Mesothelial cell of epicardium (in vitro differentiated cells): Measurements from ENCODE around the gene FBXL4. TPM values are rescaled to one million over a fixed set of nuclear protein-coding genes. Genes with fewer than 3 reads are reported as not detected.
A peak's percentile ranks its signal among the peaks of the same experiment; 100 is the strongest.

Experiments used
- DNase-seq, 2 experiments: peaks; one replicate each; pipeline ENCODE4 v3.0.0; 2021; ENCODE audit warnings: low spot score in 2 of 2; ENCODE audit not compliant: unreplicated experiment in 2 of 2
- H3K27ac Mint-ChIP-seq: 2 replicates; pipeline ENCODE4 v1.8.0; 2021; ENCODE audit warnings: mixed read lengths
- H3K27me3 Mint-ChIP-seq: 2 replicates; pipeline ENCODE4 v1.8.0; 2021; ENCODE audit warnings: low read depth, mixed read lengths
- H3K36me3 Mint-ChIP-seq: 2 replicates; pipeline ENCODE4 v1.8.0; 2021; ENCODE audit warnings: mixed read lengths
- H3K4me1 Mint-ChIP-seq: 2 replicates; pipeline ENCODE4 v1.8.0; 2021; ENCODE audit warnings: mixed read lengths
- H3K4me3 Mint-ChIP-seq: 2 replicates; pipeline ENCODE4 v1.8.0; 2021; ENCODE audit warnings: mild to moderate bottlenecking, moderate library complexity, mixed read lengths
- H3K9me3 Mint-ChIP-seq: 2 replicates; pipeline ENCODE4 v1.8.0; 2021; ENCODE audit warnings: mixed read lengths
- CTCF ChIP-seq: fragments of 200-600 bp; sonication (generic); IDR thresholded peaks from one replicate; pipeline ENCODE4 v1.5.0; 2021; ENCODE audit warnings: antibody characterized with exemption; ENCODE audit not compliant: unreplicated experiment
- total RNA-seq: library from RNA; stranded (reverse); gene quantifications from 3 replicates; pipeline ENCODE4 v1.2.1, GENCODE V29; 2021

FBXL4 gene
- total RNA-seq, 1 donor from 2014 or later: 21.2 TPM

- no peak for TF ChIP-seq CTCF
- DNase-seq: peak in 1 of 2 experiments; percentile 58
- Mint-ChIP-seq H3K36me3 (no peaks in the 10 kb centered on the region), H3K9me3 (no peaks in the 10 kb centered on the region), H3K27me3 (peaks cover 97% of the 10 kb centered on the region), H3K4me1 (peaks cover 37% of the 10 kb centered on the region), H3K4me3 (peak overlapping the region; percentile 68), H3K27ac (peak overlapping the region; percentile 33)
Measured at GRCh38 chr6:98833307-98834059, 114.3 kb downstream of the FBXL4 start.

GRCh38 chr6:98833057-98833306, 114.8 kb downstream of the FBXL4 start:
- H3K9me3 Mint-ChIP-seq: no peaks in the 10 kb centered on the region
- no peaks in the 10 kb centered on the region for H3K36me3 Mint-ChIP-seq
- peak in 1 of 2 experiments; percentile 20 for DNase-seq
- TF ChIP-seq CTCF: no peak
- peaks cover 97% of the 10 kb centered on the region for H3K27me3 Mint-ChIP-seq
- peaks cover 37% of the 10 kb centered on the region for H3K4me1 Mint-ChIP-seq
- peak overlapping the region; percentile 68 for H3K4me3 Mint-ChIP-seq
- H3K27ac Mint-ChIP-seq: no peak overlapping the region

- H3K36me3 Mint-ChIP-seq: no peaks in the 10 kb centered on the region
- peak overlapping the region; percentile 68 for H3K4me3 Mint-ChIP-seq
- TF ChIP-seq CTCF: no peak
- peaks cover 37% of the 10 kb centered on the region for H3K4me1 Mint-ChIP-seq
- no peaks in the 10 kb centered on the region for H3K9me3 Mint-ChIP-seq
- DNase-seq: peak in 1 of 2 experiments; percentile 22
- no peak overlapping the region for H3K27ac Mint-ChIP-seq
- H3K27me3 Mint-ChIP-seq: peaks cover 97% of the 10 kb centered on the region
Measured at GRCh38 chr6:98832284-98833056, 115.3 kb downstream of the FBXL4 start.

GRCh38 chr6:98831959-98832283, 115.8 kb downstream of the FBXL4 start:
- Mint-ChIP-seq H3K9me3 (no peaks in the 10 kb centered on the region), H3K4me1 (peaks cover 40% of the 10 kb centered on the region), H3K27ac (no peak overlapping the region), H3K4me3 (no peak overlapping the region), H3K36me3 (no peaks in the 10 kb centered on the region), H3K27me3 (peaks cover 97% of the 10 kb centered on the region)
- TF ChIP-seq CTCF: no peak
- DNase-seq: no peak

GRCh38 chr6:98831057-98831958, 116.4 kb downstream of the FBXL4 start:
- Mint-ChIP-seq H3K36me3 (no peaks in the 10 kb centered on the region), H3K27ac (no peak overlapping the region)

More at GRCh38 chr6:98831057-98831958, 116.4 kb downstream of the FBXL4 start:
- peak overlapping the region; percentile 47 for H3K4me3 Mint-ChIP-seq
- no peaks in the 10 kb centered on the region for H3K9me3 Mint-ChIP-seq
- DNase-seq: no peak
- TF ChIP-seq CTCF: no peak
- H3K27me3 Mint-ChIP-seq: peaks cover 97% of the 10 kb centered on the region
- H3K4me1 Mint-ChIP-seq: peaks cover 40% of the 10 kb centered on the region
